Caco-2 (cell line): ENCODE data around the gene ZBTB8B. TPM values are rescaled to one million over a fixed set of nuclear protein-coding genes. Genes with fewer than 3 reads are reported as not detected.
A peak's percentile ranks its signal among the peaks of the same experiment; 100 is the strongest.
"Not testable (repeated sequence)": the region's sequence is repeated elsewhere in the genome, so short reads cannot be mapped to it uniquely, and the experiment has no call there.

Experiments used
- BruUV-seq: library from RNA; stranded (reverse); fragments of 400-500 nt; replicated peaks from 2 replicates; lab custom pipeline; 2021; lab: Mats Ljungman, UMichigan
- CTCF ChIA-PET: fragments of 300-600 bp; sonication (Branson Sonifier 250); formaldehyde crosslinking; loops from one replicate; lab custom pipeline; 2022; ENCODE audit warnings: antibody characterized with exemption; lab: Charles Lee
- POLR2A ChIA-PET: fragments of 300-600 bp; sonication (Branson Sonifier 250); formaldehyde crosslinking; loops from one replicate; lab custom pipeline; 2022; ENCODE audit warnings: antibody characterized with exemption; lab: Charles Lee
- DNase-seq, 2 experiments: peaks; one replicate each; pipeline versions ENCODE4 v3.0.0 to v3.0.0-alpha.2; 2020 to 2022
- H3K27me3 ChIP-seq: replicated peaks from 2 replicates; pipeline ENCODE4 v1.6.0; 2011; ENCODE audit warnings: low read length; ENCODE audit not compliant: control insufficient read depth, insufficient read depth
- H3K36me3 ChIP-seq: 2 replicates; pipeline ENCODE4 v1.5.1; 2011; ENCODE audit warnings: low read length; ENCODE audit not compliant: control insufficient read depth, insufficient read depth
- H3K4me1 ChIP-seq: fragments of 250-450 bp; sonication (Bioruptor Pico); 2 replicates; pipeline ENCODE4 v1.5.1; 2020; ENCODE audit warnings: mild to moderate bottlenecking
- H3K4me3 ChIP-seq: 2 replicates; pipeline ENCODE4 v1.5.1; 2011; ENCODE audit warnings: low read depth, mild to moderate bottlenecking, control low read depth, low read length
- H3K9me3 ChIP-seq: fragments of 250-450 bp; sonication (Bioruptor Pico); 2 replicates; pipeline ENCODE4 v1.5.1; 2020; ENCODE audit warnings: mild to moderate bottlenecking, moderate library complexity
- H3K27ac Mint-ChIP-seq: one replicate; pipeline ENCODE4 v1.8.0; 2022; ENCODE audit warnings: mixed read lengths; ENCODE audit not compliant: unreplicated experiment
- H3K27me3 Mint-ChIP-seq: one replicate; pipeline ENCODE4 v1.8.0; 2022; ENCODE audit warnings: mixed read lengths; ENCODE audit not compliant: insufficient read depth, unreplicated experiment
- H3K36me3 Mint-ChIP-seq: one replicate; pipeline ENCODE4 v1.8.0; 2022; ENCODE audit warnings: mild to moderate bottlenecking, mixed read lengths; ENCODE audit not compliant: insufficient read depth, unreplicated experiment
- H3K4me1 Mint-ChIP-seq: one replicate; pipeline ENCODE4 v1.8.0; 2022; ENCODE audit warnings: low read depth, mixed read lengths; ENCODE audit not compliant: unreplicated experiment
- H3K4me3 Mint-ChIP-seq: one replicate; pipeline ENCODE4 v1.8.0; 2022; ENCODE audit warnings: mild to moderate bottlenecking, moderate library complexity, mixed read lengths; ENCODE audit not compliant: unreplicated experiment
- H3K9me3 Mint-ChIP-seq: one replicate; pipeline ENCODE4 v1.8.0; 2022; ENCODE audit warnings: mixed read lengths; ENCODE audit not compliant: unreplicated experiment
- intact Hi-C: fragments of 100-400 bp; cut with micrococcal nuclease; formaldehyde crosslinking; loops from one replicate; pipeline ENCODE4 v1.10.0; 2022; ENCODE audit not compliant: unreplicated experiment
- total RNA-seq: library from RNA; stranded (reverse); gene quantifications from 2 replicates; pipeline ENCODE4 v1.2.3, GENCODE V29; 2022
- TF ChIP-seq, protein P1 (sequence below), 2 experiments: fragments of 200-600 bp in 1 of 2; IDR thresholded peaks; 1 replicate in 1 of 2; 2 replicates in 1 of 2; pipeline versions ENCODE4 v1.5.1 to v1.8.0; 2011 to 2022; ENCODE audit warnings: antibody characterized with exemption in 1 of 2, control low read depth in 1 of 2, inconsistent platforms in 1 of 2, low read depth in 1 of 2, low read length in 1 of 2, mild to moderate bottlenecking in 1 of 2, moderate library complexity in 1 of 2; ENCODE audit not compliant: insufficient read depth in 1 of 2, severe bottlenecking in 1 of 2, unreplicated experiment in 1 of 2

Gene ZBTB8B
- total RNA-seq, 1 experiment from 2014 or later: not detected

DNA sequence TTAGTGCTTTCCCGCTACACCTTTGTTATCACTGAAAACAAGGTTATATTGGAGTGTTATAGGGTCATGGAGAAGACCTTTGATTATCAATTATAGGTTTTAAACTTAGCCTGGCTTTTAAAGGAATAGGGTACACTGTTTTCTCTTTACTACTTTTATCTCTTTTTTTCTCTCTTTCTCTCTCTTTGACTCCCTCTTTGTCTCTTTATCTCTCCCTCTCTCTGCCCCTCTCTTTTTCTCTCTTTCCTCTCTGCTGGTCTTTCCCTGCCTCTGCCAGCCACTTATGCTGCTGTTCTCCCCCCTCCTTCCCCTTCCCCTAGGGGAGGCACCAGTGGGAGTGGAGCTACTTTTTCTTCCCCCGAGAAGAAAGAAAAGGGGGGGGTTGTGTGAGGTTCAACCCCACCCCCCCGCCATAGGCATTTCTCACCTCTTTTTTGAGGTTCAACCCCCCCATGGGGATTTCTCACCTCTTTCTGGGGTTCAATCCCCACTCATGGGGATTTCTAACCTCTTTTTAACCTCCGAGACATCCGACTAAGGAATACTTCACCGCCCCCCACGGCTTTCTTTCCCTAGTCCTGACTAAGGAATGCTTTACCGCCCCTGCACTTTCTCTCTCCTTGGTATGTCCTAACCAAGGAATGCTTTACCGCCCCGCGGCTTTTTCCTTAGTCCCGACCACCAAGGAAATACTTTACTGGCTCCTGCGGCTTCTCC lies 17.2 kb upstream of the ZBTB8B start:
- Mint-ChIP-seq H3K4me1 (peaks cover 5% of the 10 kb centered on the region), H3K27me3 (peaks cover 5% of the 10 kb centered on the region), H3K4me3 (peak overlapping the region; percentile 51), H3K27ac (no peak overlapping the region), H3K9me3 (peaks cover 20% of the 10 kb centered on the region), H3K36me3 (no peaks in the 10 kb centered on the region)
- intact Hi-C loops: loop anchor here (2.0 to 5.0 kb wide), 2 partner anchors 47 to 55 kb away; no protein-coding TSS in a partner anchor
- TF ChIP-seq, protein P1, sequence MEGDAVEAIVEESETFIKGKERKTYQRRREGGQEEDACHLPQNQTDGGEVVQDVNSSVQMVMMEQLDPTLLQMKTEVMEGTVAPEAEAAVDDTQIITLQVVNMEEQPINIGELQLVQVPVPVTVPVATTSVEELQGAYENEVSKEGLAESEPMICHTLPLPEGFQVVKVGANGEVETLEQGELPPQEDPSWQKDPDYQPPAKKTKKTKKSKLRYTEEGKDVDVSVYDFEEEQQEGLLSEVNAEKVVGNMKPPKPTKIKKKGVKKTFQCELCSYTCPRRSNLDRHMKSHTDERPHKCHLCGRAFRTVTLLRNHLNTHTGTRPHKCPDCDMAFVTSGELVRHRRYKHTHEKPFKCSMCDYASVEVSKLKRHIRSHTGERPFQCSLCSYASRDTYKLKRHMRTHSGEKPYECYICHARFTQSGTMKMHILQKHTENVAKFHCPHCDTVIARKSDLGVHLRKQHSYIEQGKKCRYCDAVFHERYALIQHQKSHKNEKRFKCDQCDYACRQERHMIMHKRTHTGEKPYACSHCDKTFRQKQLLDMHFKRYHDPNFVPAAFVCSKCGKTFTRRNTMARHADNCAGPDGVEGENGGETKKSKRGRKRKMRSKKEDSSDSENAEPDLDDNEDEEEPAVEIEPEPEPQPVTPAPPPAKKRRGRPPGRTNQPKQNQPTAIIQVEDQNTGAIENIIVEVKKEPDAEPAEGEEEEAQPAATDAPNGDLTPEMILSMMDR (IDR thresholded peaks at IDR 0.05; ENCODE audit: insufficient read depth in 1 of 2, low read depth in 1 of 2, low read length in 1 of 2, severe bottlenecking in 1 of 2, unreplicated experiment in 1 of 2): no peak
- POLR2A ChIA-PET: interaction anchor here (0.6 kb wide), 1 partner anchor 46 kb away, joined by 7 read pairs; no protein-coding TSS in a partner anchor
- CTCF ChIA-PET: interaction anchor here (0.6 to 1.1 kb wide), 3 partner anchors 25 to 290 kb away, joined by 3 read pairs; no protein-coding TSS in a partner anchor
- H3K27me3 ChIP-seq: no peaks in the 10 kb centered on the region
- no TSS peak for BruUV-seq
- no peaks in the 10 kb centered on the region for H3K4me1 ChIP-seq
- peak; percentile 16 to 47 for DNase-seq
- H3K4me3 ChIP-seq: no peak overlapping the region
- H3K36me3 ChIP-seq: no peaks in the 10 kb centered on the region
- H3K9me3 ChIP-seq: no peaks in the 10 kb centered on the region

DNA sequence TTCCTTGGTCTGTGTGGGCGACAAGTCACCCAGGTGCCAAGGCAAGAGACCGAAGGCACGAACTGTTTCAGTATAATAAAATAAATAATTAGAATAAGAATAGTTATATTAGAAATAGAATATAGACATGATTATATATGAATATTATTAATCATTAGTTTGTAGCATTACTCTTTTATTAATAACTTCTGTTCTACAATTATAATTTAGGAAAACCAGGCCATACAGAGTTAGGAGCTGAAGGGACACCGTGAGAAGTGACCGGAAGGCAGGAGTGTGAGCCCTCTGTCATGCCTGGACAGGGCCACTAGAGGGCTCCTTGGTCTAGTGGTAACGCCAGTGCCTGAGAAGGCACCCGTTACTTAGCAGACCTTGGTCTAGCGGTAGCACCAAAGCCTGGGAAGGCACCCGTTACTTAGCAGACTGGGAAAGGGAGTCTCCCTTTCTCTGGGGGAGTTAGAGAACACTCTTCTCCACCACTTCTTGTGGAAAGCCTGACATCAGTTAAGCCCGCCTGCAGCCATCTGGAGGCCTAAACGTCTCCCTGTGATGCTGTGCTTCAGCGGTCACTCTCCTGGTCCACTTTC lies 16.6 kb upstream of the ZBTB8B start:
- Mint-ChIP-seq H3K4me3 (peak overlapping the region; percentile 51), H3K9me3 (peaks cover 20% of the 10 kb centered on the region)
- H3K27me3 ChIP-seq, H3K27ac Mint-ChIP-seq, H3K9me3 ChIP-seq, H3K4me3 ChIP-seq, H3K4me1 Mint-ChIP-seq, H3K36me3 ChIP-seq, H3K4me1 ChIP-seq, H3K36me3 Mint-ChIP-seq, BruUV-seq, H3K27me3 Mint-ChIP-seq: not testable (repeated sequence)
- TF ChIP-seq, protein P1 (IDR thresholded peaks at IDR 0.05; ENCODE audit: insufficient read depth in 1 of 2, low read depth in 1 of 2, low read length in 1 of 2, severe bottlenecking in 1 of 2, unreplicated experiment in 1 of 2): peak; percentile 68 to 75
- ChIA-PET POLR2A (interaction anchor here (0.6 kb wide), 1 partner anchor 47 kb away, joined by 7 read pairs; no protein-coding TSS in a partner anchor), CTCF (interaction anchor here (0.6 to 1.1 kb wide), 3 partner anchors 25 to 289 kb away, joined by 3 read pairs; no protein-coding TSS in a partner anchor)
- intact Hi-C loops: loop anchor here (2.0 to 5.0 kb wide), 2 partner anchors 47 to 54 kb away; no protein-coding TSS in a partner anchor
- DNase-seq: peak; percentile 73 to 75

DNA sequence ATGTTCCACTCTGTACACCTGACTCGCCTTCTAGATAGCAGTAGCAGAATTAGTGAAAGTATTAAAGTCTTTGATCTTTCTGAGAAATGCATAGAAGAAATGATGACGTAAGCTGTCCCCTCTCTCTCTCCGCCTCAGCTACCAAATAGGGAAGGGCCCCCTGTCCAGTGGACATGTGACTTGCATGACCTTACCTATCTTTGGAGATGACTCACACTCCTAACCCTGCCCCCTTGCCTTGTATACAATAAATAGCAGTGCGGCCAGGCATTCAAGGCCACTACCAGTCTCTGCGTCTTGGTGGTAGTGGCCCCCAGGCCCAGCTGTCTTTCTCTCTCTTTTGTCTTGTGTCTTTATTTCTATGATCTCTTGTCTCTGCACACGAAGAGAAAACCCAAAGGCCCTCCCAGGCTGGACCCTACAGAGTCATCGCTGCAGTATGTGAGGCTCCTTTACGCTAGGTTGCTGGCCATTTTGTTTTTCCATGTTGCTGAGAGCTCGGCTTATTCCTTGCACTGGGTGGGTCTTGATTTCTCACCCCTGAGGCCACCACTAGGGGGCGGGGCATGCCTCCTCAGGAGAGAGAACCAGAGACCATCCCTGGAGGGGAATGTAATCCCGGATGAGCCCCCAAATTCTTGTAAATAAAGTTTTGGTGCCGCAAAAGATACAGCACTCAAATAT lies 16.0 kb upstream of the ZBTB8B start:
- POLR2A ChIA-PET: no interaction called here
- peak; percentile 38 to 51 for DNase-seq
- H3K9me3 Mint-ChIP-seq: peaks cover 20% of the 10 kb centered on the region
- H3K27me3 Mint-ChIP-seq: peaks cover 5% of the 10 kb centered on the region
- Histone ChIP-seq H3K36me3 (no peaks in the 10 kb centered on the region), H3K27me3 (no peaks in the 10 kb centered on the region), H3K4me1 (no peaks in the 10 kb centered on the region), H3K9me3 (no peaks in the 10 kb centered on the region), H3K4me3 (no peak overlapping the region)
- CTCF ChIA-PET: interaction anchor here (1.1 kb wide), 1 partner anchor 47 kb away, joined by 3 read pairs; no protein-coding TSS in a partner anchor
- no peaks in the 10 kb centered on the region for H3K36me3 Mint-ChIP-seq
- no peak overlapping the region for H3K27ac Mint-ChIP-seq
- TF ChIP-seq, protein P1 (IDR thresholded peaks at IDR 0.05; ENCODE audit: insufficient read depth in 1 of 2, low read depth in 1 of 2, low read length in 1 of 2, severe bottlenecking in 1 of 2, unreplicated experiment in 1 of 2): no peak
- peaks cover 5% of the 10 kb centered on the region for H3K4me1 Mint-ChIP-seq
- intact Hi-C loops: loop anchor here (2.0 to 5.0 kb wide), 2 partner anchors 48 to 53 kb away; no protein-coding TSS in a partner anchor
- no peak overlapping the region for H3K4me3 Mint-ChIP-seq
- no TSS peak for BruUV-seq

DNA sequence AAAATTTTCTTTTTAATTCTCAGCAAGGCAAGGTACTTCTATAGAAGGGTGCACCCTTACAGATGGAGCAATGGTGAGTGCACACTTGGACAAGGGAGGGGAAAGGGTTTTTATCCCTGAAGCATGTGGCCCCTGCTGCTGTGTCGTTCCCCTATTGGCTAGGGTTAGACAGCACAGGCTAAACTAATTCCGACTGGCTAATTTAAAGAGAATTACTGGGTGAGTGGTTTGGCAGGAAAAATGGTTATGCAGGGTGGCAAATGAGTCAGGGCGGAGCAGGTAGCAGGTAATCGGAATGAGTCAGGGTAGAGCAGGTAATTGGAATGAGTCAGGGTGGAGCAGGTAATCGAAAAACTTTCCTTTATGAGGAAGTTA lies 15.4 kb upstream of the ZBTB8B start:
- H3K27me3 ChIP-seq, DNase-seq, H3K27ac Mint-ChIP-seq, H3K36me3 ChIP-seq, H3K4me1 ChIP-seq, H3K27me3 Mint-ChIP-seq, POLR2A ChIA-PET, H3K4me1 Mint-ChIP-seq, H3K4me3 Mint-ChIP-seq, BruUV-seq, H3K9me3 ChIP-seq, H3K36me3 Mint-ChIP-seq, CTCF ChIA-PET, H3K4me3 ChIP-seq: not testable (repeated sequence)
- intact Hi-C loops: loop anchor here (2.0 to 5.0 kb wide), 2 partner anchors 49 to 53 kb away; no protein-coding TSS in a partner anchor
- peaks cover 20% of the 10 kb centered on the region for H3K9me3 Mint-ChIP-seq
